HG02623 (cell line): Measurements from ENCODE around the gene COL28A1.
"Not testable (repeated sequence)": the region's sequence is repeated elsewhere in the genome, so short reads cannot be mapped to it uniquely, and the experiment has no call there.

Source experiments
- ATAC-seq: cut with Tn5 transposase; IDR thresholded peaks from one replicate; pipeline ENCODE4 v1.9.1; 2021; ENCODE audit warnings: moderate library complexity; ENCODE audit not compliant: unreplicated experiment

Gene COL28A1

GRCh38 chr7:7519528-7519927, 16.1 kb downstream of the COL28A1 start:
- ATAC-seq, result no peak

DNA sequence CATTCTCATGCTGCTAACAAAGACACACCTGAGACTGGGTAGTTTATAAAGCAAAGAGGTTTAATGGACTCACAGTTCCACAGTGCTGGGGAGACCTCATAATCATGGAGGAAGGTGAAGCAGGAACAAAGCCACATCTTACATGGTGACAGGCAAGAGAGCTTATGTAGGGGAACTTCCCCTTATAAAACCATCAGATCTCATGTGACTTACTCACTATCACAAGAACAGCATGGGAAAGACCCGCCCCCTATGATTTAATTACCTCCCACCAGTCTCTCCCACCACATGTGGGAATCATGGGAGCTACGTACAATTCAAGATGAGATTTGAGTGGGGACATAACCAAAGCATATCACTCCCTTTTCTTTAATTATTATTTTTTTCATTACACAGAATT, 16.6 kb downstream of the COL28A1 start:
- no peak for ATAC-seq

DNA sequence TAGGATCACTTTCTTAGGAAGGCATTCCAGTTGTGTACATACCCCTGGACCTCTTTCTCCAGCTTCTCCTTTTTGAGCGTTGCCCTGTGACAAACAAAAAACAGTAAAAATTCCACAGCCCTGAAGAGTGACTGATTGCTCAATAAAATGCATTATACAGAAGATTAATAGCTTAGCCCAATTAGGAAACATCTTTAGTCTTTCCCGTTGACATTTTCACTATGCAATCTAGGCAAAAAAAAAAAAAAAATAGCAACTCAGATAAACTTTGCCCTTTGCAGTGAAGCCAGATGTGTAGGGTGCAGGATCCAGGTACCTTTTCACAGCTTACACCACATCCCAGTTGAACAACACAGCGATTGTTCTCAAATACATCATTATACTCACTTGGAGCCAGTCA, 17.9 kb downstream of the COL28A1 start:
- no peak for ATAC-seq

DNA sequence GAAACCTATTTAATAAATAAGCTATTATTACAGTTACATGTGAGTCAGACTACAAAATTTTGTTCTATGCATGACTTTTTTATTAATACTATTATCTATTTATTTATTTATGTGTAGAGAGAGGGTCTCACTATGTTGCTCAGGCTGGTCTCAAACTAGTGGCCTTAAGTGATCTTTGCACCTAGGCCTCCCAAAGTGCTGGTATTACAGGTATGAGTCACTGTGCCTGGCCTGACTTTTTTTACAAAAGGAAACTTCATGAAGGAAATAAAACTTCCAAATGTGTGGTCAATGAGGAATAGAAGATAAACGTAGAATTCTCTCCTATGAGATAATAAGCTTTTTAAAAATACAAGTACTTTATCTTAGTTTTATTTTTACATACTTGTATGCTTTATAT, 19.0 kb downstream of the COL28A1 start:
- ATAC-seq, result no peak

DNA sequence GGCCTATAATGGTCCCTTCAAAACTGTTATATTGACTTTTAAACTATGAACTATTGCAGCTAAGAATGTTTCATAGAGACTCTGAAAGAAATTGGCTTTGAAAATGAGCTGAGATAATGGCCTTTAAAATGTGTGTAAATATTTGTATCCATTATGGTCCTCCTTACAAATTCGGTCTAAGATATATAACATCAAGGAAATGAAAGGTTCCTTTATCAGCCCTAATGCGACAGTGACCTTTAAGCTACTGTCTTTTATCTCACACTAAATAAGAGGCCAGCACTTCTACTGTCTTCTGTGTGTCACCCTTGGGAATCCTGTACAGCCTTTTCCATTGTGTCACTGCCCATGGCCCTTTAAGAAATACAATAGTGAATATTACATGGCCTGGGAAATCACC, 19.5 kb downstream of the COL28A1 start:
- ATAC-seq, result no peak

- ATAC-seq, result no peak
Observed at GRCh38 chr7:7512861-7513597, 22.6 kb downstream of the COL28A1 start.

DNA sequence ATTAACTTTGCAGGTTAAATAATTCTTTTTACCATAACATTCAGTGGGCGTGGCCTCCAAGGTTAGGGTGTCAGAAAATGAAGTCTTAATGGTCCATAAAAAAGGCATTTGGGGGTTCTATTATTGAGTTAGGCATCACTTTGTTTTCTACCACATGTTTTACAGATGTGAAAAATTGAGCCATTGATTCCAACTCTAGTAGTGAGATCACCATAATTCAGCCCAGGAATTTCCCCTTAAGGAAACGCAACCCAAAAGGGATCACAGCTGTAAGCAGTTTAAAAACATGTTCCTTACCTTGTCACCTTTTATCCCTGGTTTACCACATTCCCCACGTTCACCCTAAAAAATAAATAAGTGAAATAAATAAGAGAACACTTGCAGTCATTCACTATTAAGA, 24.9 kb downstream of the COL28A1 start:
- no peak for ATAC-seq

- ATAC-seq, result no peak
Observed at GRCh38 chr7:7505915-7506314, 29.8 kb downstream of the COL28A1 start.

- no peak for ATAC-seq
Observed at GRCh38 chr7:7504910-7505704, 30.6 kb downstream of the COL28A1 start.

DNA sequence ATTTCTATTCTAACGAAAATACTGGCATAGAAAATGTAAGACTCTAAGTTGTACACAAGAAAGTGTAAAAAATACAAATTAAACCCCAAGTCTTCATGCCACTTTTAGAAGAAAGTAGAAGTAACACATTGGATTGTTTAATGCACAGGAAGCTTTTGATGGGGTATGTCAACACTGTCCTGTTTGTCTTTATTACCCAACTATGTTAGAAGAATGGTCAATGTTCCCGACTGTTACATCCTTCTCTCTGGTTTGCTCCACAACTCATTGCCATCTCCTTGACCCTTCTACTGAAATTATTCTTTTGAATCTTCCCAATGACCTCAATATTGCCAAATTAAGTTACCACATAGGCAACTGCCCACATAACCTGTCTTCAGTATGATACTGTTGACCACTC, 35.8 kb downstream of the COL28A1 start:
- no peak for ATAC-seq

- ATAC-seq, result no peak
Observed at GRCh38 chr7:7498856-7499255, 36.8 kb downstream of the COL28A1 start.

- no peak for ATAC-seq
Observed at GRCh38 chr7:7496311-7496710, 39.4 kb downstream of the COL28A1 start.

- no peak for ATAC-seq
Observed at GRCh38 chr7:7495171-7495570, 40.5 kb downstream of the COL28A1 start.

DNA sequence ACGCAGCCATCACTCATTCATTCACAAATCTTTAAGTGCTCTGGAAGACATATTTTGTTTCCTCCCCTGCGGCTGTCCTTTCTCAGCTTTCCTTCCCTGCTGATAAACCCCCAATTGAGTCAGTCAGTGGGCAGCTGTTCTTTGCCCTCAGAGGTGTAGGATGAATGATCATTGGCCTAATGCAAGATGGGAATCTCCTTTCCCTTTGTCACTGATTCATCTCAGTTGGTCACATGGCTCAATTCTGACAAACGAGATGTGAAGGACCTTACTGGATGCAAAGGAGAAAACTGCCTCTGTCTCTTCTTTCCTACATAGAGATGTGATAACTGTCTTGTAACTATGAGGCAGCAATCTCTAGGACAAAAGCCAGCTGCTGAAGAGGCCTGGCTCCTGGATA, 44.6 kb downstream of the COL28A1 start:
- ATAC-seq, result no peak

GRCh38 chr7:7490003-7490402, 45.7 kb downstream of the COL28A1 start:
- no peak for ATAC-seq

DNA sequence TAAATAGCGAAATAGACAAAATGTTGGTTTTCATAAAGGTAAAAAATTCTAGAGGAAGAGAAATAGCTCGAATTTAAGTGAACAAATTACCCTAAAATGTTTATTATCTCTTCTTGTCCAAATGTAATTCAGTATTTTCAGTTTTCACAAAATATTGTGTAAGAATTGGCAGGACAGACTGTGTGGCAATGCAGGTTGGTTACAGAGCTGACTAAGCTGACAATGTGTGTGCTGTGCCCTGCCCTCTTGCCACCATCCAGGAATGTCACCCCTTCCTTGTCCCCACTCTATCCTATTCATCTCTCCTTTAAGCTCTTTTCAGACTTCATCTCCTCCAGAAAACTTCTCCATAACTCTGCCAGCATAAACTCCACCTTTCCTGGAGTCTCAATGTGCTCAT, 46.1 kb downstream of the COL28A1 start:
- no peak for ATAC-seq

- ATAC-seq, result no peak
Observed at GRCh38 chr7:7486362-7486761, 49.3 kb downstream of the COL28A1 start.

GRCh38 chr7:7484072-7484471, 51.6 kb downstream of the COL28A1 start:
- no peak for ATAC-seq

- no peak for ATAC-seq
Observed at GRCh38 chr7:7481802-7482201, 53.9 kb downstream of the COL28A1 start.

DNA sequence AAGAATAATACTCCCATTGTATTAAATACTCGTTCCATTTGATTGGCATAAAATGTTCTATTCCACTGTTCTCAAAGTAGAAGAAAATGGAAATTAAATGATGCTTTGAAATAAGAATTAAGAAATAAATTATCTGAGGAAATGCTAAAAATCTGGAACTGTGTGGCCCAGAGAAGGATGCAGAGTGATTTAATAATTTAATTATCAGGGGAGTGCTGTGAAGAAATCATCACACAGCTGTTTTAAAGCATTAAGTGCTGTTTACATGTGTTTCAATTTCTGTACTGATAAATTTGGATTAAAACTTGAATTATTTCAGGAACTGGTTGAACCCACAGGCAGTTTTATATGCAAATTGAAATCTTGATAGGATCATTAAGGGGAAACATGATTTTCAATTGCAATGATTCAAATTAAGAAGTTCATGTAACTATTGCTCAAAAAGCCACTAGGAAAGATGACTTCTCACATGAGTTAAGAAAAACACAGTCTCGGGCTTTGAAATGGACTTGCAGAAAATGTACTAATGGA, 56.3 kb downstream of the COL28A1 start:
- ATAC-seq, result no peak

GRCh38 chr7:7478569-7478968, 57.1 kb downstream of the COL28A1 start:
- ATAC-seq, result no peak

DNA sequence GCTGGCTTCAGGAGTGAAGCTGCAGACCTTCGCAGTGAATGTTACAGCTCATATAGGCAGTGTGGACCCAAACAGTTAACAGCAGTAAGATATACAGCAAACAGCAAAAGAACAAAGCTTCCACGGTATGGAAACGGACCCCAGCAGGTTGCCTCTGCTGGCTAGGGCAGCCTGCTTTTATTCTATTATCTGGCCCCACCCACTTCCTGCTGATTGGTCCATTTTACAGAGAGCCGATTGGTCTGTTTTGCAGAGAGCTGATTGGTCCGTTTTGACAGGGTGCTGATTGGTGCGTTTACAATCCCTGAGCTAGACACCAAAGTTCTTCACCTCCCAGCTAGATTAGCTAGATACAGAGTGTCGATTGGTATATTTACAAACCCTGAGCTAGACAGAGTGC, 58.0 kb downstream of the COL28A1 start:
- ATAC-seq, result not testable (repeated sequence)
